ENCODE data around the gene USP7.
"Not testable (repeated sequence)": the region's sequence is repeated elsewhere in the genome, so short reads cannot be mapped to it uniquely, and the experiment has no call there.

The USP7 gene

DNA sequence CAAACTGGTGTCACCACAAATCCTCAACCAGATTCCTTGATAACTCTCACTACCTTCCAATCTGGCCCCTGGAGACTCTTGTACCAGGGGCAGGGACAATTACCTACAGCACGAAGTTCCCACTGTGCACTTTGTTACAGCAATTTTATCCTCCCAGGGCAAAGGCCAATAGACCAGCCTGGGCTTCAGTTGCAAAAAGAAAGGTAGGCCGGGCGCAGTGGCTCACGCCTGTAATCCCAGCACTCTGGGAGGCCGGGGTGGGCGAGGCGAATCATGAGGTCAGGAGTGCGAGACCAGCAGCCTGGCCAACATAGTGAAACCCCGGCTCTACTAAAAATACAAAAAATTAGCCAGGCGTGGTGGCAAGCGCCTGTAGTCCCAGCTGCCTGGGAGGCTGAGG lies 36.9 kb downstream of the USP7 start:
- DNase-seq (ENCODE audit: low read depth in 1 of 2, low spot score in 1 of 2), result no peak

DNA sequence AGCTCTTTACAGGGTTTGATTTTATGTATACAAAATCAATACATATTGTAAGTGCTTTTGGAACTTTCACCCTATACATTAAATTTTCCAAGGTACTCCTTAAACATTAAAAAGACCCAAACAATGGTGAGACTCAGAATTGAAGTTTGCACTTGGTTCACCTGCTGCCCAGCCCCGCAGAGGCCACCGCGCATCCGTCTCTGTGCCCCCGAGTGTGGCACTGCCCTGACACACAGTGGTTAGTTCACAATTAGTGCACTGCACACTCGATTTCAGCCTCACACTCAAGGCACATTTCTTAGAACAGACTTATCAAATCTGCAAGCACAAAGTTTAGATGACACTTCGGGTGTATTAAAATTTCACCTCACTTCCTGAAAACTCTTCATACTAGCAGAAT lies 38.3 kb downstream of the USP7 start:
- DNase-seq (ENCODE audit: low read depth in 1 of 2, low spot score in 1 of 2), result no peak

DNA sequence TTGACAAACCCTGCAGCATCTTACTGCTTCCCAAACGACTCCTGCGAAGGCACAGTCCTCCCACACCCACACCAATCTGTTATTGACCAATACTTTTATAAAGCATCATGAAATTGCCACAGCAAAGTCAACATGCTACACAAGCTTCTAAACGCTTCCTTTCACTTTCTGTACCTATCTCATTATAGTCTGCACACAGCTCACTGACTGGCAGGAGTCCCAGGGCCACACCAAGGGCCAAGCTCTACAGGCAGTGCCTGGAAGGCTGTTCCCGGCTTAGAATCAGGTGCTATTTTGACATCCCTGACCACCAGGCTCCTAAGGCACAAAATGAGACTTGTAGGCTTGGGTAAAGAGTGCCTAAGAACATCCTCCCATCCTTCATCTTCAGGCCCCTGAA lies 39.5 kb downstream of the USP7 start:
- DNase-seq (ENCODE audit: low read depth in 1 of 2, low spot score in 1 of 2), result no peak

DNA sequence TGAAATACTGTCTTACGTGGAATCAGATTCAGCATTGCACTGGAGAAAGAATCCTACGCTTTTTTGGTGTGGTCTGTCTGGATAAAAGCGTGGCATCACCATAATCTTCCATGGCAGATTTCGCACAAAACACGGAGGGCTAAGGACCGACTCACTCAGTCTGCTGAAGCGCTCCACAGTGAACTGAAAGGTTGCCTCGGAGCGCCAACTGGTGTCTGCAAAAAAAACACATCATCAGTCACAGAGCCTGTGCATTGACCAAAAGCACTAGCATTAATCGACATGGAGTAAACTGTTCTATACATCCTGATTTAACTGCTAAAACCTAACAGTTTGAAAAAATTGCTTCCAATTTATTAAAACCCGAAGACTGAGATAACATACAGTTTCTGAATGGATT lies 40.5 kb downstream of the USP7 start:
- no peak for DNase-seq (ENCODE audit: low read depth in 1 of 2, low spot score in 1 of 2)

DNA sequence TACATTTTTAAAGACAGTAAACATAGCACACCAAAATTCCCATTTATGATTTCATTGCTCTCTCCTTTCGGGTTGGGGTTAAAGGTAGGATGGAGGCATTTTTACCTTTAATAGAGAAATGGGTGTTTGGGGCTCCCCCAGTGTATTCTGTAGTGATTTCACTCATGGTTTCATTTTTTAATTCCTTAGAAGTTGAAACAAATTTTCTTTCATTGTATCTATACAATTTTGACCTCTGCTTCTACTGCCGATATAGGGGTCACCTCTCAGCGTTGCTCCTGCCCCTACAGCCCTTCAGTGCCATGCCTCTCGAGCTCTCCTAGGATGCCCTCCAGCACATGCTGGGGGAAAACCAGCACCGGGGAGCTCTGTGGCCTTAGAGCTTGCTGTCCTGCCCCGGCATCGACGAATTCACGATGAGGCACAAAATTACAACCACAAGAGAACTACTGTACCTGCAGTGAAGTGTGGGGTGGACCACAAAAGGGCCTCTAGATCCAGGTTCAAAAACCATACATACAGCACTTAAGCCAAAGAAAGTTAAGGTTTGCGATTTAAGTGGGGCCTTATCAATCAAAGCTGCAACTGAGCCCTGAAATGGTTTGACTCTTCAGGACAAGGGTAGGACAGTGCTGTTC lies 42.2 kb downstream of the USP7 start:
- DNase-seq (ENCODE audit: low read depth in 1 of 2, low spot score in 1 of 2), result no peak

DNA sequence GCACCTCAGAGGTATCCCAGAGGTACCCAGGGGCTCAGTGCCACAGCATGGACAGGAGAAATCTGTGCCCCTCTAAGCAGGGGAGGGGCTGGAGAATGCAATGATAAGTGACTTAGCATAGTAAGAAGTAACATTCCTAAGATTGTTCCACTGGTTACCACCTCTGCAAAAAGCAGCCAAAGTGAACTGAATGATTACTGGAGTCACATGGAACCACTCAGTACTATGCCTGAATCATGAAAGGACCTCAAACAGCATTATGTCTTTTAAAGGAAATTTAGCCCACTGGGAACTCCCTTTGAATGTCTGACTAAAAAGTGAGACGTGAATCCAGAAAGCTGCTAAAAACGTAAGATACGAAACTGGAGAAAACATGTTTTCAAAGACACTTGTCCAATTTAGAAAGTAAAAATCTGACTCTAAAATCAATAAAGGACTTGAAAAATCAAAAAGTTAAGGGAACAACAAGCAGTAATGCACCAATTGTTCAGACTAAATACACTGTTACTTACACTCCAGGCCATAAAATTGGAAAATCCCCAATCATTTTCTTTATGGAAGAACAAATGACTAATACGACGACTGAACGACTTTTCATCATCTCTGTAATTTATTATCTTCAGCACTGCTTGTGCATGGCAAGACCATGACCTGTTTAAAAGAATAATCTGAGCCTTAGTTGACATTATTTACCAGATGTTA lies 42.9 kb downstream of the USP7 start:
- no peak for DNase-seq (ENCODE audit: low read depth in 1 of 2, low spot score in 1 of 2)

DNA sequence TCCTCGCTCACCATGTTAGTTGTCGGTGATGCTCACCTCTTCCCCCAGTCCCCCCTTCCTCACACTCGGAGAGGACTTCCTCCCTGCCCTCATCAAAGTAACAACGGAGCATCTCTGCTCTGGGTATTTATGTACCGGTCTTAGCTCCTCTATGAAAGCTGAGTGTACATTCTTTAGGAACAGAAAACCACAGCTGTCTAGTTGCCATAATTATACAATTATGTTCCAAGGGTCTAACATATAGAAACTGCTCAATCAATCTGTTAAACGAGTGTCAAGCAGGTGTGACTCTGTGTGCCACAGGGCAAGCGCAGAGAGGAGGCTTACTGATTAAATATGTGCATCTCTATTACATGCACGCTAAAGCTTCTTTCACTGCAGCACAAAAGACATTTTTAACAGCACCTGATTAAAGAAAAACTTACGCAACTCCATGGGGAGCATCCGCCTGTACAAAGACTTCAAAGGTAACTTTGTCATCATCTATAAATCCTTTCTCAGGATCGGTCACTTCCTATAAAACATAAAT lies 43.7 kb downstream of the USP7 start:
- DNase-seq (ENCODE audit: low read depth in 1 of 2, low spot score in 1 of 2), result no peak

DNA sequence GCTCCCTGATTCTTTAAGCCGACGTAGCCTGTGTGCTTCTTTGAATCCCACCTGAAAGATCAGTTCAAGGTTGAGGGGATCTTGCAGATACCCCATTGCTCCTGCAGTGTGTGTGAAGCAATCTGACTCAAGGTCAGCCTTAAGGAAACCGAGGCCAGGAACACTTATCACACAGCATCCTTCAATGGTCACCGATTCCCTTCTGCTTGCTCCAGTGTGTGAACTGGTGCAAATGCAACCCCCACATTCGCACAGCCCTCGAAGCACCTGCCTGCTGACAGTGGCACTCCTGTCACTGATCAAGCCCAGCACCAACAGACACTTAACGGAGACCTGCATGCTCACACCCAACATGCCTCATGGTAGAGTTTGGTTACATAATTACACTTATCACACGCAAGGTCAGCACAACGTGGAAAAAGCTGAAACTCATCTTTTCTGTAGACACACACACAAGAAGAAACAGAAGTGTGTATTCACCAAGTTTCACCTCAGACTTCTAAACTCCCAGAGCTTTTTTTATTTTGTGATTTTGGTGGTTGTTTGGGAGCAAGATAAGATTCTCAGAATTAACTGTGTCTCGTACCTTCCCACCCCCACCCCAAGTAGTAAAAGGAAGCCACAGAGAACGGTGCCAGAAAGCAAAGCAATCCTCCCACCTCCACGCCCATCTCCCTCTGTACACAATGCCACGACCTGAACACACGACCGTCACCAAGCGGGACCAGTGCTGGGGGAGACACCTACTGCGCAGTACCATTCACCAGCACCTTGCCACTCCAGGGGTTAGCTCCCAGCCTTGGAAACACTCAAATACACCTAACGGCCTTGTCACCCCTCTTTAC lies 44.4 kb downstream of the USP7 start:
- no peak for DNase-seq (ENCODE audit: low read depth in 1 of 2, low spot score in 1 of 2)

DNA sequence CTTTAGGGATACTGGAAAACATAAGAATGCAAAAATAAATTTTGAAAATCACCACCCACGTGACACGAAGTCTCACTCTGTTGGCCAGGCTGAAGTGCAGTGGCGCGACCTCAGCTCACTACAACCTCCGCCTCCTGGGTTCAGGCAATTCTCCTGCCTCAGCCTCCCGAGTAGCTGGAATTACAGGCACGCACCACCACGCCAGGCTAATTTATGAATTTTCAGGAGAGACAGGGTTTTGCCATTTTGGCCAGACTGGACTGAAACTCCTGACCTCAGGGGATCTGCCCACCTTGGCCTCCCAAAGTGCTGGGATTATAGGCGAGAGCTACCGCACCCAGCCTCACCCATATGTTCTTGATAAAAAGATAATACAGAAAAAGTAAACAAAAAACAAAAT lies 46.4 kb downstream of the USP7 start:
- not testable (repeated sequence) for DNase-seq (ENCODE audit: low read depth in 1 of 2, low spot score in 1 of 2)

DNA sequence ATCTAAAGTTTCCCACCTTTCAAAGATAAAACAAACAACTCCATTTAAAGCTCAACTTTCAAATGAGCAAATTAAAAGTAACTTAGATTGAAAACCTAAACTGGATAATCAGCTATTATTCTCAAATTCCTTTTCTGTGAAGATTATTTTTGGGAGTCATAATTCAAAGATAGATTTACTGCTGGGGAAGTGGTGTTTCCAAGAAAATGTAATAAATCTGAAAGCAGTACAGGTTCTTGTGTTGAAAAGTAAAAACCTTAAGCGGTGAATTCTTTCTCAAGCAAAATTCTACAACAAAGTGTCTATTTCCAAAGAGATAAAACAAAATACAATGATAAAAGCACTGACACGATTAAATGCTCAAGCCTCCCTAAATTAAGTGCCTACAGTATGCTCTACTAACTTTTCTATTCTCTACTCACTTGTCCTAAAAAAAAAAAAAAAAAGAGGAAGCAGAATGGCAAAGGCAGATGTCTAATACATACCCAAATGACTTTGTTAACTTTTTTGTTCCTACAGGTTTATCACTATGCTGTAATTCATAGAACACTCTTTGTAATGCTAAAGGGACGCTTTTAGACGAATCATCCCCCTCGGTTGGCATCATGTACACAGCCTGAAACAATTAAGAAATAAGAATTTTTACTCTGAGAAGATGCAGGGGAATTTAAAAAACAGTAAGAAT lies 47.0 kb downstream of the USP7 start:
- DNase-seq (ENCODE audit: low read depth in 1 of 2, low spot score in 1 of 2), result no peak

DNA sequence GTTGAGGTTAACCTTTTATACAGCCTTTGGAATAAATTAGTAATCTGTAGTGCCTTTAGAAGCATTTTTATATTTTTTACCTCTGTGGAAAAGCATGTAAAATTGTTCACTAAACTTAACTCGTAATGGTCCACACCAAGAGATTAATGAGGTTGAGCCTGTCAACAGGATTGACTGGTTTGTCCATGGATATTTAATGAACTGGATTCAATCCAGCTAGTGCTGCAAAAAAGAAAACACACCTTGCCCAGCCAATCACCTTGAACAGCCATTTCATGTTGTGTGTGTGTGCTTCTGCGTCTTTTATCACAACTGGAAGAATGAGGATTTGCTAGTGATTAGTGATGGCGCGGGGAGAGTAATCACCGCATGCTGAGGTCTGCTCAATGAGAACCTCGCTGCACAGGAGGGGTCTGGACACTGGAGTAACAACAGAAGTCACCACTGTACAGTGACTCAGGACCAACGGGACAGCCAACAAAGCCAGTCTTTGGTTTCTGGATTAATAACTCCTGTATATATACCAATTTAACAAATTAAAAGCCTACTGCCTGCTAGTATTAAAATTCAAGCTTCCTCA lies 47.9 kb downstream of the USP7 start:
- no peak for DNase-seq (ENCODE audit: low read depth in 1 of 2, low spot score in 1 of 2)

DNA sequence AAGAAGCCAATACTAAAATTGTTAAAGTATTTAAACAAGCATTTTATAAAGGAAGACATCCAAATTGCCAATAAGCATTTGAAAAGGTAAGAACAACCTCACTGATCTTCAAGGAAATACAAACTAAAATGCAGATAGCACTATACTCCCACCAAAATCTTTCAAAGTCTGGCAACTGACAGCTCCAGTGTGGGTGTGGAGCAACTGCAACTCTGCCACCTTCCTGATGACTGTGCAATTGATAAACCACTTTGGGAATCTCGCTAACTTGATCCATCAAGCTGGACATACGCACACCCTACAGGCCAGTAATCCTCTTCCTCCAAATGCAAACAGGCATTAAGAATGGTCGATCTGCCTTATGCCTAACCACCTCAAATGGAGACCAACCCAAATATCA lies 49.6 kb downstream of the USP7 start:
- DNase-seq (ENCODE audit: low read depth in 1 of 2, low spot score in 1 of 2), result no peak

DNA sequence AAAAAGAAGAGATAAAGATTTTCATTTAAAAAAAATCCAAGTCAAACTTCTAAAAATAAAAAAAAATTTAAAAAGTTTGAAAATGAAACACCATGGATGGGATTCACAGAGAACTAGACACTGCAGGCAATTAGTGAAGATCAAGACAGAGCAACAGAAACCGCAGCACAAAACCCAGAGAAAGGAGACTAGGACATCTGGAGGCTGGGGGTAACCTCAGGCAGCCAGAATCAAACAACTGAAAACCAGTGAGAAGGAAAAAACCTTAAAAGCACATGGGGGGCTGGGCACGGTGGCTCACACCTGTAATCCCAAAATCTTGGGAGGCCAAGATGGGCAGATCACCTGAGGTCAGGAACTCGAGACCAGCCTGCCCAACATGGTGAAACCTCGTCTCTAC lies 50.9 kb downstream of the USP7 start:
- no peak for DNase-seq (ENCODE audit: low read depth in 1 of 2, low spot score in 1 of 2)

DNA sequence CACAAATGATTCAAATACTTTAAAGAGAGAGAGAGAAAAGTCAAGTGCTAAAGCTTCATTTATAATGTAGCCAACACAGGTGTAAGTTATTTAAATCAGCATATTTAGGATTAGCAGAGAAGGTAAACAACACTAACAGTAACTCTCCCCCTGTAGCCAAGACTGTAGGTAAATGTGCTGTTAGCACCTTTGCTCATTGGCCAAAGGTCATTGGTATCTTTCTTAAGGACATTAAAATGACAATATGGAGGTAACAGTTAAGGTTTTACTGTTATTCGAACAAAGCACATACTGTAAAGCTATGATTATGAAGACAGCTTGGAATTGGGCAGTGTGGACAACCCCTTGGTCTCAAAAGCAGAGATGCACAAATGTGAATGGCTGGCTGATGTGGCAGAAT lies 52.9 kb downstream of the USP7 start:
- no peak for DNase-seq (ENCODE audit: low read depth in 1 of 2, low spot score in 1 of 2)

DNA sequence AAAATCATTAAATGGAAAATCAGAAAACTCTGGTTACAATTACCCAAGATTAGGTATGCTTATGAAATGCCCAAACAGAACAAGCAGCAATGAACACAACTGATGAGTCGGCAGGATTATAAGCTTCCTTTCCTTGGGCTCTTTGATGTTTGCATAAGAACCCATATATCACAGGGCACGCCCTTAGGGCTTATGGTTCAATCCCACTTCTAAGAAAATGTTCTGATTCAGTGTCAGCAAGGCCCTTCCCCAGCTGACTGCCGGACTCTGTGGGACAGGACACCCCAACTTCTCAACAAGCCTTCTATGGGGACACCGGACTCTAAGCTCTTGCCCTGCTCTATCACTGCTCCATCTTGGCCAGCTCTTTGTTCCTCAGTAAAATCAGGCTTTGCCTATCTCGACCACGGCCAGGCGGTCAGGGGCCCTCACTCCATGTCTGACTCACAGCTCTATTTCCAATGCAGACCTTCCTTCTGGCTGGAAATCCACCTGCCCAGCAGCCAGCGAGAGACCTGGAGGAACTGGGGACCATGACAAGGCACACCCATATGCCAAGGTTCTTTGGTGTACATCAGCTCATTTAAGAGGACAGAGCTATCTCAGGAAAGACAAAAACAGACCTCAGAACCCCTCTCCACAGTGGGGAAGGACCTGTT lies 54.8 kb downstream of the USP7 start:
- DNase-seq (ENCODE audit: low read depth in 1 of 2, low spot score in 1 of 2), result no peak

DNA sequence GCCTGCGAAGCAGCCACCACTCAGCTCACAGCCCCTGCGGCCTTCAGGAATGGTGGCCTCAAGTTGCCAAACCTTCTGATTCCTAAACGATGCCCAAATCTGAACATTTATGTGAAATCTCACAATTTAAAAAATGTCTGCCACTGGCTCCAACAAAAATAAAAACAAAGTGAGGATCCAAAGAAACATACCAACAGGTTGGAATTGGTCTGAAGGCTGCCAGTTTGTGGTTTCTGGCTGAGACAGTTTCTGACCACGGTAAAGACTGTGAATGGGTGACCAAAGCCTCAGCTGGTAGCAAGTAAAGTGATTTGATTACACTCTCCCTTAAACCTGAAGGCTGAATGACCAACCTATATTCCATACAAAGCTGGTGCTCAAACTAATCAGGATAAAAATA lies 56.6 kb downstream of the USP7 start:
- no peak for DNase-seq (ENCODE audit: low read depth in 1 of 2, low spot score in 1 of 2)

DNA sequence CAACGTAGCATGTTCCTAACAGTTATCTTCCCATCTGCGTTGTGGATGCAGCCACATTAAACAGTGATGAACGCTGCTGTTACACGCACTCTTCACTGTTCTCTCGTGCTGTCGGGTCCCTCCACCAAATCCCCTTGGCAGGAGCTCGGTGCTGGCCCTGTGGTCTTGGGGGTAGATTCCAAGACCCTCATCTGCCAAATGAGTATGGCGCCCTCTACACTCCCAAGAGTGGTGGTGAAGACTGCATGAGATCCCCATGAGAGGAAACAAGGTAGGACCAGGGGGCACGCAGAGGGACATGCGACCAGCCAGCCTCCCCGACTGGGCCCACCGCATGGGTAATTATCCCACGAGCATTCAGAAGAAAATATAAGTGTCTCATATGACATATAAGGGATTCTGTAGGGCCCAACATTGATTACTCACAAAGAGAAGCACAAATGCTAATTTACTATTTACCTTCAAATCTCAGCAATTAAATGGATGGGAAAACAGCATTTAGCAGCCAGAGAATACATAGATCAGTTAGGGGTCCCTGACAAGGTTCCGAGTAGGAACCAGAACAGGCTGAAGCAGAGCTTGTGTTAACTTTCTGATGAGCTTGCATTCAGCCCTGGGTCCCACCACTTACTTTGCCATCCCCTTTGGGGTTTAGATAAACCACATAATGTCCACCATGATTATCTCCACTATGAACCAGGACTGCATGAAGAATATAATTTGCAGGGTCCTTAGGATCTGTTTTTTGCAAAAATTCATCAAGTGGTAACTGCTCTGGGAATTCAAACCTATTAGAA lies 57.7 kb downstream of the USP7 start:
- DNase-seq (ENCODE audit: low read depth in 1 of 2, low spot score in 1 of 2), result no peak

DNA sequence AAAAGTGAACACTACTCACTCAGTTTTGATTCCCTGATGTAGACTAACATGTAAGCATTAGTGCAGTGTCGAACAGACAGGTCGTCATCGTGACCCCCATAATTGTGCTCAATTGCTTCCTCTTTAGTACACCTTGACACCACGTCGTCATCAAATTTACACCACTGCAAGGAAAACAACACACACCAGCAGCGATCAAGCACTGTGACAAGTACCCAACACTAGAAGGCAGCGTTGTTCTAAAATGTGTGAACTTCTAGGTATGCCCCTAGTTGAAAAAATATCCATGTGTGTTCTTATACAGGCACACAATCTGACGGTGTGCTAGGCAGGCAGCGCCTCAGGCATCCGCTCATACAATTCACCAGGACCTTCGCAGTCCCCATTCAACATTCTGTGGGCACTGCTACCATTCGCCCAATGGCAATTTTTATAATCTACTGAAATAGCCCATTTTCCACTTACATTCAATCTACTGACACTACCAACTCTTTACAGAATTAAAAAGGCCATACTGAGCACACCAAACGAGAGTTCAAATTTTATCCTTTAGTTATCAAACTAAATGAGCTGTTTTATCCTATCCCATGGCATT lies 58.4 kb downstream of the USP7 start:
- no peak for DNase-seq (ENCODE audit: low read depth in 1 of 2, low spot score in 1 of 2)

DNA sequence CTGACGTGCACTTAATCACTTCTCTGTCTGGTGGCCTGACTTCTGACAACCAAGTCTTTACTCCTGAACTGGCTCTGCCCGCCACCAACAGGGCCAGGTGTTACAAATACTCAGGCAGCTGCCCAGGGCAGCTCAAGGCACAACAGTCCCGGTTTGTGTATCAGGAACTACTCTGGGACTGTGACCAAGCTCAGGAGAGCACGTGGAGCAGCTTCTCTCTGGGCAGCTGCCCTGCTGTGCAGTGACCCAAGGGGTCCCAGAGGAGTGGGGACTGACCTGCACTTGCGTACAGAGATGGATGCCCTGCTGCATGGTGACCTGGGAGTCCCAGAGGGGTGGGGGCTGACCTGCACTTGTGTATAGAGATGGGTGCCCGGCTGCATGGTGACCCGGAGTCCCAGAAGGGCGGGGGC lies 59.7 kb downstream of the USP7 start:
- no peak for DNase-seq (ENCODE audit: low read depth in 1 of 2, low spot score in 1 of 2)

Measured in activated T-helper 1 cell treated with anti-CD3 and anti-CD28 coated beads, Interleukin-2, amount 50 U/mL, for 16 hours (primary cell).